ENCODE data around the gene CC2D2A. TPM values are rescaled to one million over a fixed set of nuclear protein-coding genes. Genes with fewer than 3 reads are reported as not detected.

The CC2D2A gene
- total and polyA plus RNA-seq, 9 of the 15 experiments (the other 6 are each of a cell fraction or from before 2014, with no cell fraction given), result 0.36 to 2.5 (median 1.6) TPM

DNA sequence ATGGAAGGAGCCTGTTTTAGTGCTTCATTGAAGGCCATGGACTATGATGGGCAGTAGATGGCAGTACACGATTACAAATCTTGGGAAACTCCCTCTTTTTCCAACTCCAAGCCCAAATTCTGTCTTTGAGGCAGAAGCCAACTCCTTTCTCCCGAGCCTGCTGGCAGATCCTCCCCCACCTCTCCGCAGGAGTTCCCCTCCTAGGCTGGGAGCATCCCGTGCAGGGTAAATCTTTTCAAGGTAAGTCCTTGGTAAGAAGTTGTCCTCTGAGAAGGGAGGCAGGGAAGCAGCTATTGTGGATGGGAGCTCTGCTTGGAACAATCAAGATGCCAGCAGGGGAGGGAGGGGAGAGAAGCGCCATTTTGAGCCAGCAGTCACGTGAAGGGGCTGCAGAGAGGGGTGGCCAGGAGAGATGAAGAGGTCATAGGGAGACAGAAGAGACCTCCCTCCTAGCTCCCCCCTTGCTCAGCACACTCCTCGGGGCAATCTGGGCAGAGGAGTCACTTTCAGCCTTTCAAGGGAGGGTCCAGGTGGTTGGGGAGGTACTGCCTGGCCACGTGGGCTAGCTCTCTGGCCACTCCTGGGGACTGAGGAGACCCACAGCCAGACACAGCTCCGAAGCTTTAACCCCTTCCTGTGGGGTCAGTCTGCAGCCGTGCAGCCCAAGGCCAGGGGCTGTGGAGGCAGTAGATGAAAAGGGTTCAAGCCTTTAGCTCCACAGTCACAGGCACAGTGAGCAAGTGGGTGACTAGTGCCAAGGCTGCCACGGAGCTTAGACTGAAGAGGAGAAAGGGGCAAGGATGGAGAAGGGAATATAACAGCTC, 9.6 kb downstream of the CC2D2A start (continued):
- TF ChIP-seq VEZF1 (CRISPR knock-in tag; IDR thresholded peaks at IDR 0.05) (peak; percentile 51), EWSR1 (IDR thresholded peaks at IDR 0.05; ENCODE audit: borderline replicate concordance, low read depth, partially characterized antibody) (no peak), NFRKB (IDR thresholded peaks at IDR 0.05; ENCODE audit: low read depth) (peak; percentile 65; the same call in 1 of the 2 replicates), SMAD4 (CRISPR knock-in tag; conservative IDR thresholded peaks at IDR 0.05) (0 out of 2 replicates have a peak, but pooled peaks have one; percentile 42), MEIS2 (IDR thresholded peaks at IDR 0.05; ENCODE audit: partially characterized antibody) (no peak), CXXC5 (CRISPR knock-in tag; IDR thresholded peaks at IDR 0.05) (peak; percentile 36; the same call in 1 of the 2 replicates), MYC (IDR thresholded peaks at IDR 0.05; ENCODE audit: low read depth, low read length) (peak; percentile 73), MYC (CRISPR knock-in tag; IDR thresholded peaks at IDR 0.05; ENCODE audit: borderline replicate concordance, low read depth) (no peak)
- TF ChIP-seq, protein P1, sequence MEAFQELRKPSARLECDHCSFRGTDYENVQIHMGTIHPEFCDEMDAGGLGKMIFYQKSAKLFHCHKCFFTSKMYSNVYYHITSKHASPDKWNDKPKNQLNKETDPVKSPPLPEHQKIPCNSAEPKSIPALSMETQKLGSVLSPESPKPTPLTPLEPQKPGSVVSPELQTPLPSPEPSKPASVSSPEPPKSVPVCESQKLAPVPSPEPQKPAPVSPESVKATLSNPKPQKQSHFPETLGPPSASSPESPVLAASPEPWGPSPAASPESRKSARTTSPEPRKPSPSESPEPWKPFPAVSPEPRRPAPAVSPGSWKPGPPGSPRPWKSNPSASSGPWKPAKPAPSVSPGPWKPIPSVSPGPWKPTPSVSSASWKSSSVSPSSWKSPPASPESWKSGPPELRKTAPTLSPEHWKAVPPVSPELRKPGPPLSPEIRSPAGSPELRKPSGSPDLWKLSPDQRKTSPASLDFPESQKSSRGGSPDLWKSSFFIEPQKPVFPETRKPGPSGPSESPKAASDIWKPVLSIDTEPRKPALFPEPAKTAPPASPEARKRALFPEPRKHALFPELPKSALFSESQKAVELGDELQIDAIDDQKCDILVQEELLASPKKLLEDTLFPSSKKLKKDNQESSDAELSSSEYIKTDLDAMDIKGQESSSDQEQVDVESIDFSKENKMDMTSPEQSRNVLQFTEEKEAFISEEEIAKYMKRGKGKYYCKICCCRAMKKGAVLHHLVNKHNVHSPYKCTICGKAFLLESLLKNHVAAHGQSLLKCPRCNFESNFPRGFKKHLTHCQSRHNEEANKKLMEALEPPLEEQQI (IDR thresholded peaks at IDR 0.05), result no peak
- TF ChIP-seq, protein P2, sequence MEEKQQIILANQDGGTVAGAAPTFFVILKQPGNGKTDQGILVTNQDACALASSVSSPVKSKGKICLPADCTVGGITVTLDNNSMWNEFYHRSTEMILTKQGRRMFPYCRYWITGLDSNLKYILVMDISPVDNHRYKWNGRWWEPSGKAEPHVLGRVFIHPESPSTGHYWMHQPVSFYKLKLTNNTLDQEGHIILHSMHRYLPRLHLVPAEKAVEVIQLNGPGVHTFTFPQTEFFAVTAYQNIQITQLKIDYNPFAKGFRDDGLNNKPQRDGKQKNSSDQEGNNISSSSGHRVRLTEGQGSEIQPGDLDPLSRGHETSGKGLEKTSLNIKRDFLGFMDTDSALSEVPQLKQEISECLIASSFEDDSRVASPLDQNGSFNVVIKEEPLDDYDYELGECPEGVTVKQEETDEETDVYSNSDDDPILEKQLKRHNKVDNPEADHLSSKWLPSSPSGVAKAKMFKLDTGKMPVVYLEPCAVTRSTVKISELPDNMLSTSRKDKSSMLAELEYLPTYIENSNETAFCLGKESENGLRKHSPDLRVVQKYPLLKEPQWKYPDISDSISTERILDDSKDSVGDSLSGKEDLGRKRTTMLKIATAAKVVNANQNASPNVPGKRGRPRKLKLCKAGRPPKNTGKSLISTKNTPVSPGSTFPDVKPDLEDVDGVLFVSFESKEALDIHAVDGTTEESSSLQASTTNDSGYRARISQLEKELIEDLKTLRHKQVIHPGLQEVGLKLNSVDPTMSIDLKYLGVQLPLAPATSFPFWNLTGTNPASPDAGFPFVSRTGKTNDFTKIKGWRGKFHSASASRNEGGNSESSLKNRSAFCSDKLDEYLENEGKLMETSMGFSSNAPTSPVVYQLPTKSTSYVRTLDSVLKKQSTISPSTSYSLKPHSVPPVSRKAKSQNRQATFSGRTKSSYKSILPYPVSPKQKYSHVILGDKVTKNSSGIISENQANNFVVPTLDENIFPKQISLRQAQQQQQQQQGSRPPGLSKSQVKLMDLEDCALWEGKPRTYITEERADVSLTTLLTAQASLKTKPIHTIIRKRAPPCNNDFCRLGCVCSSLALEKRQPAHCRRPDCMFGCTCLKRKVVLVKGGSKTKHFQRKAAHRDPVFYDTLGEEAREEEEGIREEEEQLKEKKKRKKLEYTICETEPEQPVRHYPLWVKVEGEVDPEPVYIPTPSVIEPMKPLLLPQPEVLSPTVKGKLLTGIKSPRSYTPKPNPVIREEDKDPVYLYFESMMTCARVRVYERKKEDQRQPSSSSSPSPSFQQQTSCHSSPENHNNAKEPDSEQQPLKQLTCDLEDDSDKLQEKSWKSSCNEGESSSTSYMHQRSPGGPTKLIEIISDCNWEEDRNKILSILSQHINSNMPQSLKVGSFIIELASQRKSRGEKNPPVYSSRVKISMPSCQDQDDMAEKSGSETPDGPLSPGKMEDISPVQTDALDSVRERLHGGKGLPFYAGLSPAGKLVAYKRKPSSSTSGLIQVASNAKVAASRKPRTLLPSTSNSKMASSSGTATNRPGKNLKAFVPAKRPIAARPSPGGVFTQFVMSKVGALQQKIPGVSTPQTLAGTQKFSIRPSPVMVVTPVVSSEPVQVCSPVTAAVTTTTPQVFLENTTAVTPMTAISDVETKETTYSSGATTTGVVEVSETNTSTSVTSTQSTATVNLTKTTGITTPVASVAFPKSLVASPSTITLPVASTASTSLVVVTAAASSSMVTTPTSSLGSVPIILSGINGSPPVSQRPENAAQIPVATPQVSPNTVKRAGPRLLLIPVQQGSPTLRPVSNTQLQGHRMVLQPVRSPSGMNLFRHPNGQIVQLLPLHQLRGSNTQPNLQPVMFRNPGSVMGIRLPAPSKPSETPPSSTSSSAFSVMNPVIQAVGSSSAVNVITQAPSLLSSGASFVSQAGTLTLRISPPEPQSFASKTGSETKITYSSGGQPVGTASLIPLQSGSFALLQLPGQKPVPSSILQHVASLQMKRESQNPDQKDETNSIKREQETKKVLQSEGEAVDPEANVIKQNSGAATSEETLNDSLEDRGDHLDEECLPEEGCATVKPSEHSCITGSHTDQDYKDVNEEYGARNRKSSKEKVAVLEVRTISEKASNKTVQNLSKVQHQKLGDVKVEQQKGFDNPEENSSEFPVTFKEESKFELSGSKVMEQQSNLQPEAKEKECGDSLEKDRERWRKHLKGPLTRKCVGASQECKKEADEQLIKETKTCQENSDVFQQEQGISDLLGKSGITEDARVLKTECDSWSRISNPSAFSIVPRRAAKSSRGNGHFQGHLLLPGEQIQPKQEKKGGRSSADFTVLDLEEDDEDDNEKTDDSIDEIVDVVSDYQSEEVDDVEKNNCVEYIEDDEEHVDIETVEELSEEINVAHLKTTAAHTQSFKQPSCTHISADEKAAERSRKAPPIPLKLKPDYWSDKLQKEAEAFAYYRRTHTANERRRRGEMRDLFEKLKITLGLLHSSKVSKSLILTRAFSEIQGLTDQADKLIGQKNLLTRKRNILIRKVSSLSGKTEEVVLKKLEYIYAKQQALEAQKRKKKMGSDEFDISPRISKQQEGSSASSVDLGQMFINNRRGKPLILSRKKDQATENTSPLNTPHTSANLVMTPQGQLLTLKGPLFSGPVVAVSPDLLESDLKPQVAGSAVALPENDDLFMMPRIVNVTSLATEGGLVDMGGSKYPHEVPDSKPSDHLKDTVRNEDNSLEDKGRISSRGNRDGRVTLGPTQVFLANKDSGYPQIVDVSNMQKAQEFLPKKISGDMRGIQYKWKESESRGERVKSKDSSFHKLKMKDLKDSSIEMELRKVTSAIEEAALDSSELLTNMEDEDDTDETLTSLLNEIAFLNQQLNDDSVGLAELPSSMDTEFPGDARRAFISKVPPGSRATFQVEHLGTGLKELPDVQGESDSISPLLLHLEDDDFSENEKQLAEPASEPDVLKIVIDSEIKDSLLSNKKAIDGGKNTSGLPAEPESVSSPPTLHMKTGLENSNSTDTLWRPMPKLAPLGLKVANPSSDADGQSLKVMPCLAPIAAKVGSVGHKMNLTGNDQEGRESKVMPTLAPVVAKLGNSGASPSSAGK (IDR thresholded peaks at IDR 0.05), result peak; percentile 51

All from K562 (cell line).